CD8-positive, alpha-beta memory T cell (primary cell): Measurements from ENCODE around the gene PDCD6IP. TPM values are rescaled to one million over a fixed set of nuclear protein-coding genes. Genes with fewer than 3 reads are reported as not detected.

Experiments
- CTCF ChIA-PET: fragments of 350-600 bp; sonication (Branson Sonifier 250); formaldehyde crosslinking; loops from one replicate; lab custom pipeline; 2021; ENCODE audit warnings: antibody characterized with exemption; lab: Charles Lee
- POLR2A ChIA-PET: fragments of 350-600 bp; sonication (Branson Sonifier 250); formaldehyde crosslinking; loops from one replicate; lab custom pipeline; 2021; ENCODE audit warnings: antibody characterized with exemption; lab: Charles Lee
- DNase-seq, 5 donors: peaks; one replicate each; pipeline versions ENCODE4 v3.0.0 to v3.0.0-alpha.2; 2020 to 2022; ENCODE audit warnings: mixed read lengths in 1 of 5
- H3K27ac ChIP-seq: one replicate; pipeline ENCODE4 v1.7.0; 2013; ENCODE audit warnings: low read depth, mild to moderate bottlenecking, low read length, moderate library complexity
- H3K27me3 ChIP-seq: 2 replicates; pipeline ENCODE4 v1.7.0; 2013; ENCODE audit warnings: low read length, mild to moderate bottlenecking; ENCODE audit not compliant: insufficient read depth, poor library complexity, severe bottlenecking
- H3K36me3 ChIP-seq: 2 replicates; pipeline ENCODE4 v1.7.0; 2013; ENCODE audit warnings: mild to moderate bottlenecking, low read length, moderate library complexity; ENCODE audit not compliant: insufficient read depth
- H3K4me1 ChIP-seq: 2 replicates; pipeline ENCODE4 v1.7.0; 2013; ENCODE audit warnings: mild to moderate bottlenecking, low read length, moderate library complexity; ENCODE audit not compliant: insufficient read depth
- H3K4me3 ChIP-seq: 2 replicates; pipeline ENCODE4 v1.7.0; 2013; ENCODE audit warnings: mild to moderate bottlenecking, low read length
- H3K9me3 ChIP-seq: 2 replicates; pipeline ENCODE4 v1.7.0; 2013; ENCODE audit warnings: mild to moderate bottlenecking, low read length
- H3K27ac Mint-ChIP-seq, 8 donors: one replicate each; pipeline ENCODE4 v1.8.0; 2020 to 2021; ENCODE audit warnings: mixed read lengths in 8 of 8, mild to moderate bottlenecking in 6 of 8, inconsistent platforms in 3 of 8, moderate library complexity in 3 of 8
- H3K27me3 Mint-ChIP-seq, 2 donors: one replicate each; pipeline ENCODE4 v1.8.0; 2020 to 2021; ENCODE audit warnings: mixed read lengths in 2 of 2, mild to moderate bottlenecking in 1 of 2, moderate library complexity in 1 of 2
- H3K36me3 Mint-ChIP-seq, 3 donors: one replicate each; pipeline ENCODE4 v1.8.0; 2020 to 2021; ENCODE audit warnings: mixed read lengths in 3 of 3, inconsistent platforms in 1 of 3, mild to moderate bottlenecking in 1 of 3
- H3K4me1 Mint-ChIP-seq, 3 donors: one replicate each; pipeline ENCODE4 v1.8.0; 2020 to 2021; ENCODE audit warnings: mixed read lengths in 3 of 3, inconsistent platforms in 1 of 3, mild to moderate bottlenecking in 1 of 3
- H3K4me3 Mint-ChIP-seq, 7 donors: one replicate each; pipeline ENCODE4 v1.8.0; 2020 to 2021; ENCODE audit warnings: mixed read lengths in 7 of 7, mild to moderate bottlenecking in 6 of 7, moderate library complexity in 4 of 7, inconsistent platforms in 2 of 7
- H3K9me3 Mint-ChIP-seq, 5 donors: one replicate each; pipeline ENCODE4 v1.8.0; 2020 to 2022; ENCODE audit warnings: mixed read lengths in 5 of 5, mild to moderate bottlenecking in 3 of 5, moderate library complexity in 2 of 5, inconsistent platforms in 1 of 5
- polyA plus RNA-seq: library from polyadenylated mRNA; unstranded; fragments of 300-500 nt; fragmentation: Illumina TruSeq; gene quantifications from one replicate; pipeline ENCODE4 v1.2.3, GENCODE V29; 2021
- total RNA-seq, 2 experiments: library from RNA; stranded (reverse); gene quantifications; one replicate each; pipeline ENCODE4 v1.2.3, GENCODE V29; 2021

The PDCD6IP gene
- total and polyA plus RNA-seq, 3 experiments from 2014 or later: 71.4 to 163 (median 162) TPM

- H3K36me3 ChIP-seq: peaks cover 9% of the 10 kb centered on the region
These were observed 12.1 kb downstream of the PDCD6IP start for GRCh38 chr3:33810545-33810944.

GRCh38 chr3:33821989-33822388, 23.6 kb downstream of the PDCD6IP start:
- DNase-seq: no peak
- Histone ChIP-seq H3K4me3 (no peak overlapping the region), H3K9me3 (no peaks in the 10 kb centered on the region), H3K27ac (no peak overlapping the region), H3K36me3 (peaks cover 25% of the 10 kb centered on the region), H3K4me1 (no peaks in the 10 kb centered on the region), H3K27me3 (no peaks in the 10 kb centered on the region)
- H3K27ac Mint-ChIP-seq: no peak overlapping the region
- H3K4me3 Mint-ChIP-seq: no peak overlapping the region
- H3K36me3 Mint-ChIP-seq: peaks cover 5 to 75% (median 15%) of the 10 kb centered on the region in 3 donors
- no peaks in the 10 kb centered on the region for H3K27me3 Mint-ChIP-seq
- CTCF ChIA-PET: no interaction called here
- H3K9me3 Mint-ChIP-seq: no peaks in the 10 kb centered on the region
- H3K4me1 Mint-ChIP-seq: peaks cover 15 to 23% (median 18%) of the 10 kb centered on the region in 3 donors
- POLR2A ChIA-PET: no interaction called here

More at GRCh38 chr3:33810545-33810944, 12.1 kb downstream of the PDCD6IP start:
- Histone ChIP-seq H3K27me3 (no peaks in the 10 kb centered on the region), H3K27ac (no peak overlapping the region), H3K9me3 (no peaks in the 10 kb centered on the region), H3K4me1 (peaks cover 40% of the 10 kb centered on the region), H3K4me3 (no peak overlapping the region)
- ChIA-PET POLR2A (interaction anchor here (0.6 kb wide), 1 partner anchor 10 kb away, joined by 9 read pairs; no protein-coding TSS in a partner anchor), CTCF (no interaction called here)
- DNase-seq: no peak
- H3K4me3 Mint-ChIP-seq: peak overlapping the region in 2 of 7 donors; percentile 21 to 55
- H3K36me3 Mint-ChIP-seq: peaks cover 0 to 44% (median 7%) of the 10 kb centered on the region in 3 donors
- H3K27me3 Mint-ChIP-seq: no peaks in the 10 kb centered on the region
- H3K27ac Mint-ChIP-seq: peak overlapping the region in 4 of 8 donors; percentile 13 to 69 (median 38)
- H3K9me3 Mint-ChIP-seq: no peaks in the 10 kb centered on the region
- peaks cover 54 to 78% (median 73%) of the 10 kb centered on the region in 3 donors for H3K4me1 Mint-ChIP-seq

- ChIA-PET CTCF (no interaction called here), POLR2A (no interaction called here)
- no peaks in the 10 kb centered on the region for H3K4me1 ChIP-seq
- H3K36me3 Mint-ChIP-seq: peaks cover 5 to 82% (median 20%) of the 10 kb centered on the region in 3 donors
- H3K4me3 Mint-ChIP-seq: no peak overlapping the region
- H3K27me3 Mint-ChIP-seq: no peaks in the 10 kb centered on the region
- DNase-seq: no peak
- H3K9me3 ChIP-seq: no peaks in the 10 kb centered on the region
- peaks cover 39% of the 10 kb centered on the region for H3K36me3 ChIP-seq
- H3K9me3 Mint-ChIP-seq: no peaks in the 10 kb centered on the region
- H3K27ac ChIP-seq: no peak overlapping the region
- H3K4me1 Mint-ChIP-seq: peaks cover 15 to 21% (median 15%) of the 10 kb centered on the region in 3 donors
- H3K4me3 ChIP-seq: no peak overlapping the region
- H3K27me3 ChIP-seq: no peaks in the 10 kb centered on the region
- H3K27ac Mint-ChIP-seq: peak overlapping the region in 1 of 8 donors; percentile 11
These were observed 25.4 kb downstream of the PDCD6IP start for GRCh38 chr3:33823821-33824220.

- peaks cover 5 to 84% (median 20%) of the 10 kb centered on the region in 3 donors for H3K36me3 Mint-ChIP-seq
- peaks cover 39% of the 10 kb centered on the region for H3K36me3 ChIP-seq
These were observed 26.7 kb downstream of the PDCD6IP start for GRCh38 chr3:33825111-33825510.

GRCh38 chr3:33826206-33826605, 27.8 kb downstream of the PDCD6IP start:
- Histone ChIP-seq H3K4me3 (no peak overlapping the region), H3K9me3 (no peaks in the 10 kb centered on the region), H3K27ac (no peak overlapping the region), H3K27me3 (no peaks in the 10 kb centered on the region), H3K4me1 (no peaks in the 10 kb centered on the region), H3K36me3 (peaks cover 38% of the 10 kb centered on the region)
- peaks cover 15 to 28% (median 18%) of the 10 kb centered on the region in 3 donors for H3K4me1 Mint-ChIP-seq
- no peaks in the 10 kb centered on the region for H3K27me3 Mint-ChIP-seq
- ChIA-PET CTCF (no interaction called here), POLR2A (interaction anchor here (0.7 kb wide), 1 partner anchor 37 kb away, joined by 3 read pairs; no protein-coding TSS in a partner anchor)
- no peak for DNase-seq
- no peak overlapping the region for H3K4me3 Mint-ChIP-seq
- H3K36me3 Mint-ChIP-seq: peaks cover 8 to 85% (median 26%) of the 10 kb centered on the region in 3 donors
- no peaks in the 10 kb centered on the region for H3K9me3 Mint-ChIP-seq
- H3K27ac Mint-ChIP-seq: peak overlapping the region in 2 of 8 donors; percentile 32 to 36

More at GRCh38 chr3:33825111-33825510, 26.7 kb downstream of the PDCD6IP start:
- no peaks in the 10 kb centered on the region for H3K9me3 Mint-ChIP-seq
- no peak for DNase-seq
- H3K4me1 ChIP-seq: no peaks in the 10 kb centered on the region
- no peaks in the 10 kb centered on the region for H3K27me3 Mint-ChIP-seq
- no peak overlapping the region for H3K4me3 ChIP-seq
- no peak overlapping the region for H3K27ac ChIP-seq
- H3K4me3 Mint-ChIP-seq: no peak overlapping the region
- CTCF ChIA-PET: no interaction called here
- POLR2A ChIA-PET: no interaction called here
- H3K9me3 ChIP-seq: no peaks in the 10 kb centered on the region
- H3K27ac Mint-ChIP-seq: no peak overlapping the region
- peaks cover 9 to 19% (median 12%) of the 10 kb centered on the region in 3 donors for H3K4me1 Mint-ChIP-seq
- H3K27me3 ChIP-seq: no peaks in the 10 kb centered on the region

GRCh38 chr3:33826688-33827087, 28.3 kb downstream of the PDCD6IP start:
- H3K9me3 Mint-ChIP-seq: no peaks in the 10 kb centered on the region
- POLR2A ChIA-PET: interaction anchor here (0.7 kb wide), 1 partner anchor 38 kb away, joined by 3 read pairs; no protein-coding TSS in a partner anchor
- peak overlapping the region in 3 of 8 donors; percentile 22 to 64 (median 48) for H3K27ac Mint-ChIP-seq
- H3K27me3 ChIP-seq: no peaks in the 10 kb centered on the region
- H3K4me1 ChIP-seq: no peaks in the 10 kb centered on the region
- H3K27me3 Mint-ChIP-seq: no peaks in the 10 kb centered on the region
- DNase-seq: no peak
- H3K36me3 Mint-ChIP-seq: peaks cover 8 to 83% (median 24%) of the 10 kb centered on the region in 3 donors
- H3K36me3 ChIP-seq: peaks cover 33% of the 10 kb centered on the region
- peaks cover 13 to 29% (median 19%) of the 10 kb centered on the region in 3 donors for H3K4me1 Mint-ChIP-seq
- H3K4me3 ChIP-seq: no peak overlapping the region
- H3K4me3 Mint-ChIP-seq: no peak overlapping the region
- H3K9me3 ChIP-seq: no peaks in the 10 kb centered on the region
- no peak overlapping the region for H3K27ac ChIP-seq
- CTCF ChIA-PET: no interaction called here

GRCh38 chr3:33829720-33830119, 31.3 kb downstream of the PDCD6IP start:
- H3K4me1 Mint-ChIP-seq: peaks cover 31 to 58% (median 48%) of the 10 kb centered on the region in 3 donors
- ChIA-PET POLR2A (no interaction called here), CTCF (no interaction called here)
- peaks cover 18% of the 10 kb centered on the region for H3K36me3 ChIP-seq
- no peak overlapping the region for H3K4me3 ChIP-seq
- H3K36me3 Mint-ChIP-seq: peaks cover 8 to 74% (median 22%) of the 10 kb centered on the region in 3 donors
- H3K4me1 ChIP-seq: peaks cover 5% of the 10 kb centered on the region
- no peak overlapping the region for H3K4me3 Mint-ChIP-seq
- DNase-seq: no peak
- no peak overlapping the region for H3K27ac ChIP-seq
- H3K9me3 ChIP-seq: no peaks in the 10 kb centered on the region
- peak overlapping the region in 5 of 8 donors; percentile 4 to 21 (median 5) for H3K27ac Mint-ChIP-seq
- no peaks in the 10 kb centered on the region for H3K9me3 Mint-ChIP-seq
- no peaks in the 10 kb centered on the region for H3K27me3 ChIP-seq
- H3K27me3 Mint-ChIP-seq: no peaks in the 10 kb centered on the region

- no peaks in the 10 kb centered on the region for H3K9me3 ChIP-seq
- peaks cover 21% of the 10 kb centered on the region for H3K36me3 ChIP-seq
- H3K4me3 ChIP-seq: no peak overlapping the region
- Mint-ChIP-seq H3K36me3 (peaks cover 8 to 74% (median 28%) of the 10 kb centered on the region in 3 donors), H3K4me1 (peaks cover 34 to 59% (median 50%) of the 10 kb centered on the region in 3 donors), H3K4me3 (no peak overlapping the region), H3K9me3 (no peaks in the 10 kb centered on the region), H3K27me3 (no peaks in the 10 kb centered on the region), H3K27ac (peak overlapping the region in 3 of 8 donors; percentile 8 to 62 (median 27))
- H3K27me3 ChIP-seq: no peaks in the 10 kb centered on the region
- H3K27ac ChIP-seq: no peak overlapping the region
- ChIA-PET POLR2A (no interaction called here), CTCF (no interaction called here)
- DNase-seq: no peak
- H3K4me1 ChIP-seq: peaks cover 5% of the 10 kb centered on the region
These were observed 32.6 kb downstream of the PDCD6IP start for GRCh38 chr3:33831053-33831452.
